Duodenal mucosa (tissue), 2 donors: ENCODE measurements around the gene NLGN1.

Experiments used
- H3K27ac ChIP-seq: one replicate; pipeline ENCODE4 v1.7.0; 2013; ENCODE audit warnings: low read depth, low read length
- H3K27me3 ChIP-seq, 2 donors: one replicate each; pipeline ENCODE4 v1.7.0; 2013; ENCODE audit warnings: low read length in 2 of 2, control low read depth in 1 of 2; ENCODE audit not compliant: insufficient read depth in 2 of 2, control insufficient read depth in 1 of 2
- H3K36me3 ChIP-seq, 2 donors: one replicate each; pipeline ENCODE4 v1.7.0; 2013; ENCODE audit warnings: low read length in 2 of 2, control low read depth in 1 of 2; ENCODE audit not compliant: insufficient read depth in 2 of 2, control insufficient read depth in 1 of 2
- H3K4me1 ChIP-seq, 2 donors: one replicate each; pipeline ENCODE4 v1.7.0; 2013; ENCODE audit warnings: low read length in 2 of 2, control low read depth in 1 of 2; ENCODE audit not compliant: insufficient read depth in 2 of 2, control insufficient read depth in 1 of 2
- H3K4me3 ChIP-seq, 2 donors: one replicate each; pipeline ENCODE4 v1.7.0; 2013; ENCODE audit warnings: low read length in 2 of 2, low read depth in 1 of 2
- H3K9ac ChIP-seq, 2 donors: one replicate each; pipeline ENCODE4 v1.7.0; 2013; ENCODE audit warnings: low read length in 2 of 2, low read depth in 1 of 2
- H3K9me3 ChIP-seq, 2 donors: one replicate each; pipeline ENCODE4 v1.7.0; 2013; ENCODE audit warnings: low read length in 2 of 2, control low read depth in 1 of 2; ENCODE audit not compliant: control insufficient read depth in 1 of 2

Gene NLGN1

GRCh38 chr3:174266476-174266875 lies 868.9 kb downstream of the NLGN1 start:
- H3K36me3 ChIP-seq = no peaks in the 10 kb centered on the region
- H3K9me3 ChIP-seq = no peaks in the 10 kb centered on the region
- H3K27ac ChIP-seq = no peak overlapping the region
- no peak overlapping the region for H3K4me3 ChIP-seq
- H3K27me3 ChIP-seq = no peaks in the 10 kb centered on the region
- H3K4me1 ChIP-seq = no peaks in the 10 kb centered on the region
- no peak overlapping the region for H3K9ac ChIP-seq

GRCh38 chr3:174268061-174268460 lies 870.5 kb downstream of the NLGN1 start:
- no peaks in the 10 kb centered on the region for H3K36me3 ChIP-seq
- no peaks in the 10 kb centered on the region for H3K27me3 ChIP-seq
- H3K4me3 ChIP-seq = no peak overlapping the region
- no peaks in the 10 kb centered on the region for H3K4me1 ChIP-seq
- H3K9me3 ChIP-seq = no peaks in the 10 kb centered on the region
- H3K27ac ChIP-seq = no peak overlapping the region
- H3K9ac ChIP-seq = no peak overlapping the region

GRCh38 chr3:174268586-174268985 lies 871.0 kb downstream of the NLGN1 start:
- Histone ChIP-seq H3K9me3 (no peaks in the 10 kb centered on the region), H3K36me3 (no peaks in the 10 kb centered on the region), H3K27ac (no peak overlapping the region), H3K9ac (no peak overlapping the region), H3K4me3 (no peak overlapping the region), H3K4me1 (no peaks in the 10 kb centered on the region), H3K27me3 (no peaks in the 10 kb centered on the region)

GRCh38 chr3:174270841-174271240 lies 873.3 kb downstream of the NLGN1 start:
- no peak overlapping the region for H3K27ac ChIP-seq

GRCh38 chr3:174275336-174275735 lies 877.8 kb downstream of the NLGN1 start:
- Histone ChIP-seq H3K9ac (no peak overlapping the region), H3K27me3 (no peaks in the 10 kb centered on the region), H3K4me3 (no peak overlapping the region), H3K9me3 (no peaks in the 10 kb centered on the region), H3K4me1 (no peaks in the 10 kb centered on the region), H3K27ac (no peak overlapping the region), H3K36me3 (no peaks in the 10 kb centered on the region)

More at GRCh38 chr3:174270841-174271240, 873.3 kb downstream of the NLGN1 start:
- H3K9me3 ChIP-seq = no peaks in the 10 kb centered on the region
- no peaks in the 10 kb centered on the region for H3K4me1 ChIP-seq
- no peaks in the 10 kb centered on the region for H3K27me3 ChIP-seq
- H3K9ac ChIP-seq = no peak overlapping the region
- no peaks in the 10 kb centered on the region for H3K36me3 ChIP-seq
- H3K4me3 ChIP-seq = no peak overlapping the region

GRCh38 chr3:174276826-174277225 lies 879.3 kb downstream of the NLGN1 start:
- Histone ChIP-seq H3K9me3 (no peaks in the 10 kb centered on the region), H3K27ac (no peak overlapping the region), H3K27me3 (no peaks in the 10 kb centered on the region), H3K36me3 (no peaks in the 10 kb centered on the region), H3K4me1 (no peaks in the 10 kb centered on the region), H3K4me3 (no peak overlapping the region), H3K9ac (no peak overlapping the region)

- Histone ChIP-seq H3K4me3 (no peak overlapping the region), H3K9me3 (no peaks in the 10 kb centered on the region), H3K4me1 (no peaks in the 10 kb centered on the region), H3K27me3 (no peaks in the 10 kb centered on the region), H3K9ac (no peak overlapping the region), H3K36me3 (no peaks in the 10 kb centered on the region), H3K27ac (no peak overlapping the region)
These were observed 880.5 kb downstream of the NLGN1 start for GRCh38 chr3:174278094-174278493.

- Histone ChIP-seq H3K4me1 (no peaks in the 10 kb centered on the region), H3K27ac (no peak overlapping the region), H3K36me3 (no peaks in the 10 kb centered on the region), H3K27me3 (no peaks in the 10 kb centered on the region), H3K9me3 (no peaks in the 10 kb centered on the region), H3K9ac (no peak overlapping the region), H3K4me3 (no peak overlapping the region)
These were observed 882.6 kb downstream of the NLGN1 start for GRCh38 chr3:174280186-174280585.

- no peaks in the 10 kb centered on the region for H3K27me3 ChIP-seq
- no peak overlapping the region for H3K27ac ChIP-seq
- no peak overlapping the region for H3K9ac ChIP-seq
- no peaks in the 10 kb centered on the region for H3K4me1 ChIP-seq
- no peaks in the 10 kb centered on the region for H3K36me3 ChIP-seq
- H3K9me3 ChIP-seq = no peaks in the 10 kb centered on the region
- H3K4me3 ChIP-seq = no peak overlapping the region
These were observed 887.8 kb downstream of the NLGN1 start for GRCh38 chr3:174285242-174285864.

GRCh38 chr3:174287705-174288104 lies 890.2 kb downstream of the NLGN1 start:
- Histone ChIP-seq H3K27ac (no peak overlapping the region), H3K9ac (no peak overlapping the region), H3K4me1 (no peaks in the 10 kb centered on the region), H3K4me3 (no peak overlapping the region), H3K27me3 (no peaks in the 10 kb centered on the region), H3K9me3 (no peaks in the 10 kb centered on the region), H3K36me3 (no peaks in the 10 kb centered on the region)

GRCh38 chr3:174294616-174295015 lies 897.1 kb downstream of the NLGN1 start:
- no peak overlapping the region for H3K9ac ChIP-seq
- H3K27ac ChIP-seq = no peak overlapping the region
- H3K4me1 ChIP-seq = no peaks in the 10 kb centered on the region
- H3K4me3 ChIP-seq = no peak overlapping the region
- H3K36me3 ChIP-seq = no peaks in the 10 kb centered on the region
- no peaks in the 10 kb centered on the region for H3K27me3 ChIP-seq
- H3K9me3 ChIP-seq = no peaks in the 10 kb centered on the region
